NCI-H82 treated with DMSO at 0.1 percent for 48 hours (cell line): ENCODE results near the gene CASTOR1.
A peak's percentile ranks its signal among the peaks of the same experiment; 100 is the strongest.

Source experiments
- DNase-seq: peaks from one replicate; lab custom pipeline; 2025; ENCODE audit not compliant: unreplicated experiment; lab: John Stamatoyannopoulos, UW

The CASTOR1 gene

GRCh38 chr22:30301995-30302809, 12.9 kb upstream of the CASTOR1 start:
- no peak for DNase-seq

DNA sequence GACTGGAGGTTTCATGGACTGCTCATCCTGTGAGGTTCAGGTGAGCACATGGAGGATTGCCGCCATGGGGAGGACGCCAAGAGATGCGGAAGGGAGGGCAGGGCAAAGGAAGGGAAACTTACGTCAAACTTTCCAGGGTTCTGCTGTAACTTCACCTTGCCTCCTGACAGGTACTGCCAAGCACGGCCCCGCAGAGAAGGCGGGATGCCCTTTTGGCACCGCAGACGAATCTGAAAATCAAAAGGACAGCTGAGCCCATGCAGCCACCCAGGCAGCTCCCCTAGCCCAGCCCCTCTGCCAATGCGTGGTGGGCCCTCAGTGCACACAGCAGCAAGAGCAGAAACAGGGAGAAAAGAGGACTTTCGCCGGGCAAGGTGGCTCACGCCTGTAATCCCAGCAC, 10.0 kb upstream of the CASTOR1 start:
- no peak for DNase-seq

DNA sequence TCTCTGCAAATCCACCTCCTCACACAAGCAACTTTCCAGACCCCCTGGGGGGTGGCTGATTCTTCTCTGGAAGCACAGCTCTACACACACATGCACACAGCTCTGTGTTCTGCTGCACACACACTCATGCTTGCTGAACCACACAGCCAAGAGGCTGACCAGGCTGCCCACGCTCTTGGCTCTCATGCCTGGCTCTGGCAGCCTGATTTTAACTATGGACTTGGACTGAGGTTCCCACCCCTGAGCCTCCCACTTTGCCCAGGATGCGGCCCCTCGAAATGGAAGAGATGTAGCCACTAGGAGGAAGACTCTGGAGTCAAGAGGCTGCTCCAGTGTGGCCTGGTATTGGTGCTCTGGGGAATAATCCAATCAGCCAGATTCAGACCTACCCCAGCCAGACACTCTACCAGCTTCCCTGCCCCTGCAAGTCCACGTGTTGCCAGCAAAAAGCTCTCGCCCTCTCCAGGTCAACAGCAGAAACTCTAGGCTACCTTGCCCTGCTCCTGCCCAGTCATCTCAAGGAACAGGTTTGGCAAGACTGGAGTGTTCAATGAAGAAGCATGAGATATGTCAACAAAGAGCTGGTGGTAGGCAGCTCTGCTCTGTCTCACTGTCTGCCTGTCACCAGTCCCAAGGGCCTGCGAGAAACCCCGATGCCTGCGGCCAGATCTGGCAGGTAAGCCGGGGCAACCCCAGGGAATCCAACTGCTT, 8.8 kb upstream of the CASTOR1 start:
- no peak for DNase-seq

DNA sequence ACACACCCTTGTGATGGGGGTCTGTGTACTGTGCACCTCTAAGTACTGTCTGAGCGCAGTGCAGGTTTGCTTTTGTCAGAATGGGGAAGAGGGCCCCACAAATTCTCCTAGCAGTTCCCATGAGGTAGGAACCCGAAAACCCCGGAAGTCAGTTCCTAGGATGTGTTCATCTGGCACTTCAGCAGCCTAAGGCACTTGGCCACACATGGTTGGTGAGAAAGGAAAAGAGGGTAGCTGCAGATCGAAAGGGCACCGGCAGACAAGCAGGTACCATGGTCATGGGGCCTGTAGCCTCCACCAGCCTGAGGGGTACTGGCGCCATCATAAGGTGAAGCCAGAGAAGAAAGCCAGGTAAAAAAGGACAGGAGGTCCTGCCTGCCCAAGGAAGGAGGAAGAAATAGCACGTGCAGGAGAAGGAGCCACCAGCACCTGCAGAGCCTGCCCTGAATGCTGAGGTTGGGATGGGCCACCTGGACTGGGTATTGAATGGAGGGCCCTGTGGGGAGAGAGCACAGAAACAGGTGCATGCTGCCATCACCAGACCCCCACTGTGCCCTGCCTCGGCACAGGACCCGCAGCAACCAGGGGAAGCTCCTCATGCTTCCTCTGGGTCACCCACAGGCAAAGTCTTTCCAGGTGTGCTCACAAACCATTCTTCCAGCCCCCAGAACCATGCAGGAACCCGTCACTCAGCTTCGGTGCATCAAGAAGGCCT, 8.1 kb upstream of the CASTOR1 start:
- DNase-seq = no peak

- no peak for DNase-seq
Observed at GRCh38 chr22:30296833-30297232, 7.5 kb upstream of the CASTOR1 start.

GRCh38 chr22:30296324-30296723, 7.0 kb upstream of the CASTOR1 start:
- no peak for DNase-seq

DNA sequence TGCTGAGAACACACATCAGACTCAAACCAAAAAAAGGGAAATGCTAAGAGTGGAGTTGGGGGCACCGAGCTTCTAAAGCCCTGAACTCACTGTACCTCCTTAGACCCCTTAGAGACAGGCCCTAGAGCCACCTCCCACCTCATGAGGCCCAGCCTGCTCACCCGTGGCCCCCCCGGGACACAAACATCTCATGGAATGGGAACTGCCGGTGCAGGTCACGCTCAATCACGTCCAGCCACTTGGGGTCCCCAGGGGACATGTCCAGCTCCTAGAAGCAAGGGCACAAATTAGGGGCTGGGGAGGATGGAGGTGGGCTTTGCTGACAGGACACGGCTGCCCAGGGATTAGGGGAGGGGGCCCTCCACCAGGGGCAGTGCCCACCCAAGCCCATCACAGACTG, 6.3 kb upstream of the CASTOR1 start:
- no peak for DNase-seq

DNA sequence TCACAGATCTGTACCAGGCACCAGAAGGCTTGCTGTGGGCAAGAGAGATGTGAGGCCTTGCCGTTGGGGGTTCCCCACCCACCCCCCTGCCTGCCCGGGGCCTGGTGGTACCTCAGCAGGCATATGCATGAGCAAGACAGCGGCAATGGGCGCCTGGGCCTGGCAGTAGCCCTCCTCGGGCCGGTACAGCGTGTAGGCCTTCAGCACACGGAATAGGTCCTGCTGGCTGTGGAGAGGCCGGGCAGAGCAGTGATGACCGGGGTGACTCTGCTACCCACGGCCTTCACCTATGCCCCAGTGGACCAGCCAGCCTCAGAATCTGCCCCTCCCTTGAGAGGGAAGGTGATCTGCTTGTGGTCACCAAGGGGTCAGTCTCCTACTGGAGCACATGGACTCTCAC, 5.5 kb upstream of the CASTOR1 start:
- DNase-seq = no peak

GRCh38 chr22:30294066-30294465, 4.8 kb upstream of the CASTOR1 start:
- DNase-seq = no peak

- no peak for DNase-seq
Observed at GRCh38 chr22:30293026-30293425, 3.7 kb upstream of the CASTOR1 start.

GRCh38 chr22:30292069-30292970, 3.0 kb upstream of the CASTOR1 start:
- DNase-seq = no peak

- DNase-seq = no peak
Observed at GRCh38 chr22:30291058-30291892, 2.0 kb upstream of the CASTOR1 start.

- DNase-seq = no peak
Observed at GRCh38 chr22:30290342-30291057, 1.2 kb upstream of the CASTOR1 start.

DNA sequence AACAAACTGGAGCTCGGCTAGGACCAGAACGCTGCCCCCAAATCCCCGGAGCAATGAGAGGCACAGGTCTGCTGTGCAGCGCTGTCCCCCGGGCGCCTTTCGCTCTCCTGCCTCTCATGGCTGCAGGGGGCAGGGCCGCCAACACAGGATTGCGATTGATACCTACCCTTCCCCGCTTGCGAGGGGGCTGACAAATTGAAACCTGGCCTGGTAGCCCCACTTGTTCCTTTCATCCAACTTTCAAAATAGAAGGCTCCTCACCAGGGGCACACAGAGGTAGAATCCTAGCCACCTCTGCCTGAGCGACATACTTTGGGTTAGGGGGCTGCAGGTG, 642 bp upstream of the CASTOR1 start:
- no peak for DNase-seq

GRCh38 chr22:30288419-30289140, 725 bp downstream of the CASTOR1 start:
- DNase-seq = no peak

GRCh38 chr22:30287648-30288418, 1.5 kb downstream of the CASTOR1 start:
- peak; percentile 26 for DNase-seq

DNA sequence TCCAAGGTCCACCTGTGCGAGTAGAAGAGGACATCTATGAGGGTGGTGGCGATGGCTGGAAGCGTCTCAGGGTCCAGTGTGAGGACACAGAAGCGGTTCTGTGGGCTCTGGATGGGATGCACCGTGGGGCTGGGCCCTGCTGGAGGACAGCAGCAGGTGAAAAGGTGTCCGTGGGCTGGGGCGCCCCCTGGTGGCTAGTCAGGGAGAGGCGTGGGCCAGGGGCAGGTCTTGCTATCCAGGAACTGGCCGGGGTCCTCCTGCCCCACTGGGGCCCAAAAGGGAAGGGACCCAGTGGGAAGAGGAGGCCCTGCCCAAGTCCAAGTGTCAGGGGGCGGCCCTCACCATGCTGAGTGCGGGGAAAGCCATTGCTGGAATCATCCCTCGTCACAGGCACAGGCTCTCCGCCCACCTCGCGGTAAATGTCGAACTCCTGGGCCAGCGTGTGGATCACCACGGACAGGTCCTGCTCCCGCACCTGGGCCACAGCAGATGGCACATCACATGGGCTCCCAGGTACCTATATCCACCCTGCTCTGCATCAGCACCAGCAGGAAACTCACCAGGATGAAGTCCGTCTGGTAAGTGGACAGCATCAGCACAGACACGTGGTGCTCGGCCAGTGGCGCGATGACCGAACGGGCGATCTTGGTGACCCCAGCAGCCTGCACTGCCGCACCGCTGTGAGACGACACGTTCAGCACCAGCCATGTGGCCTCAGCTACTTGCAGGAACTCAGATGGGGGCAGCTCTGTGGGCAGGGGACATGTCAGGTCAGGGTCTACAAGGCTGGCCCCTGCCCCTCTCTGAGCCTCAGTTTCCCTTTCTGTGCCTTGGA, 2.3 kb downstream of the CASTOR1 start:
- DNase-seq = peak; percentile 2
